ENCODE data around the gene ROR2.

ROR2 gene

GRCh38 chr9:91758491-91758981, 191.5 kb downstream of the ROR2 start:
- ATAC-seq, result peak; percentile 49

GRCh38 chr9:91757782-91758181, 192.2 kb downstream of the ROR2 start:
- peaks cover 8% of the 10 kb centered on the region for H3K4me1 Mint-ChIP-seq
- ATAC-seq, result no peak
- no peak overlapping the region for H3K4me3 Mint-ChIP-seq
- no peaks in the 10 kb centered on the region for H3K36me3 Mint-ChIP-seq
- H3K27ac Mint-ChIP-seq, result no peak overlapping the region
- peaks cover 7% of the 10 kb centered on the region for H3K9me3 Mint-ChIP-seq
- peaks cover 12% of the 10 kb centered on the region for H3K27me3 Mint-ChIP-seq

More at GRCh38 chr9:91758491-91758981, 191.5 kb downstream of the ROR2 start:
- Mint-ChIP-seq H3K4me1 (peaks cover 8% of the 10 kb centered on the region), H3K36me3 (no peaks in the 10 kb centered on the region), H3K27me3 (peaks cover 12% of the 10 kb centered on the region), H3K9me3 (peaks cover 7% of the 10 kb centered on the region), H3K4me3 (no peak overlapping the region), H3K27ac (no peak overlapping the region)

GRCh38 chr9:91756510-91756780, 193.6 kb downstream of the ROR2 start:
- H3K4me1 Mint-ChIP-seq, result peaks cover 8% of the 10 kb centered on the region
- no peaks in the 10 kb centered on the region for H3K9me3 Mint-ChIP-seq
- ATAC-seq, result no peak
- H3K27me3 Mint-ChIP-seq, result peaks cover 12% of the 10 kb centered on the region
- H3K36me3 Mint-ChIP-seq, result no peaks in the 10 kb centered on the region
- no peak overlapping the region for H3K4me3 Mint-ChIP-seq
- no peak overlapping the region for H3K27ac Mint-ChIP-seq

GRCh38 chr9:91755761-91756509, 194.1 kb downstream of the ROR2 start:
- Mint-ChIP-seq H3K9me3 (no peaks in the 10 kb centered on the region), H3K4me3 (no peak overlapping the region), H3K27ac (no peak overlapping the region), H3K36me3 (no peaks in the 10 kb centered on the region), H3K4me1 (peaks cover 8% of the 10 kb centered on the region), H3K27me3 (peaks cover 12% of the 10 kb centered on the region)
- no peak for ATAC-seq

- Mint-ChIP-seq H3K4me1 (peaks cover 7% of the 10 kb centered on the region), H3K9me3 (no peaks in the 10 kb centered on the region), H3K4me3 (no peak overlapping the region), H3K36me3 (no peaks in the 10 kb centered on the region), H3K27me3 (peaks cover 12% of the 10 kb centered on the region), H3K27ac (no peak overlapping the region)
- no peak for ATAC-seq
Observed at GRCh38 chr9:91753711-91754110, 196.3 kb downstream of the ROR2 start.

GRCh38 chr9:91751922-91752321, 198.1 kb downstream of the ROR2 start:
- H3K9me3 Mint-ChIP-seq, result no peaks in the 10 kb centered on the region
- no peak overlapping the region for H3K4me3 Mint-ChIP-seq
- no peak for ATAC-seq
- H3K36me3 Mint-ChIP-seq, result no peaks in the 10 kb centered on the region
- H3K4me1 Mint-ChIP-seq, result no peaks in the 10 kb centered on the region
- H3K27ac Mint-ChIP-seq, result no peak overlapping the region
- H3K27me3 Mint-ChIP-seq, result peaks cover 5% of the 10 kb centered on the region

- Mint-ChIP-seq H3K27me3 (no peaks in the 10 kb centered on the region), H3K4me1 (no peaks in the 10 kb centered on the region), H3K36me3 (no peaks in the 10 kb centered on the region), H3K27ac (no peak overlapping the region), H3K9me3 (no peaks in the 10 kb centered on the region), H3K4me3 (no peak overlapping the region)
- ATAC-seq, result no peak
Observed at GRCh38 chr9:91750343-91750742, 199.7 kb downstream of the ROR2 start.

- no peaks in the 10 kb centered on the region for H3K36me3 Mint-ChIP-seq
- H3K4me1 Mint-ChIP-seq, result no peaks in the 10 kb centered on the region
- no peak for ATAC-seq
- H3K27ac Mint-ChIP-seq, result no peak overlapping the region
- no peak overlapping the region for H3K4me3 Mint-ChIP-seq
- no peaks in the 10 kb centered on the region for H3K9me3 Mint-ChIP-seq
- peaks cover 14% of the 10 kb centered on the region for H3K27me3 Mint-ChIP-seq
Observed at GRCh38 chr9:91746904-91747303, 203.1 kb downstream of the ROR2 start.

GRCh38 chr9:91746357-91746756, 203.7 kb downstream of the ROR2 start:
- peaks cover 14% of the 10 kb centered on the region for H3K27me3 Mint-ChIP-seq
- H3K9me3 Mint-ChIP-seq, result no peaks in the 10 kb centered on the region
- no peaks in the 10 kb centered on the region for H3K36me3 Mint-ChIP-seq
- H3K27ac Mint-ChIP-seq, result no peak overlapping the region
- ATAC-seq, result no peak
- H3K4me1 Mint-ChIP-seq, result no peaks in the 10 kb centered on the region
- H3K4me3 Mint-ChIP-seq, result no peak overlapping the region

- no peaks in the 10 kb centered on the region for H3K4me1 Mint-ChIP-seq
- H3K9me3 Mint-ChIP-seq, result no peaks in the 10 kb centered on the region
- no peak for ATAC-seq
Observed at GRCh38 chr9:91744114-91744513, 205.9 kb downstream of the ROR2 start.

GRCh38 chr9:91741522-91741921, 208.5 kb downstream of the ROR2 start:
- no peaks in the 10 kb centered on the region for H3K4me1 Mint-ChIP-seq
- no peaks in the 10 kb centered on the region for H3K9me3 Mint-ChIP-seq
- H3K4me3 Mint-ChIP-seq, result no peak overlapping the region
- no peak overlapping the region for H3K27ac Mint-ChIP-seq
- no peaks in the 10 kb centered on the region for H3K36me3 Mint-ChIP-seq
- H3K27me3 Mint-ChIP-seq, result peaks cover 20% of the 10 kb centered on the region
- ATAC-seq, result no peak

More at GRCh38 chr9:91744114-91744513, 205.9 kb downstream of the ROR2 start:
- no peak overlapping the region for H3K4me3 Mint-ChIP-seq
- no peak overlapping the region for H3K27ac Mint-ChIP-seq
- no peaks in the 10 kb centered on the region for H3K36me3 Mint-ChIP-seq
- peaks cover 14% of the 10 kb centered on the region for H3K27me3 Mint-ChIP-seq

- H3K27me3 Mint-ChIP-seq, result peaks cover 27% of the 10 kb centered on the region
- no peak overlapping the region for H3K4me3 Mint-ChIP-seq
- no peak for ATAC-seq
- H3K9me3 Mint-ChIP-seq, result no peaks in the 10 kb centered on the region
- H3K27ac Mint-ChIP-seq, result no peak overlapping the region
- no peaks in the 10 kb centered on the region for H3K36me3 Mint-ChIP-seq
- no peaks in the 10 kb centered on the region for H3K4me1 Mint-ChIP-seq
Observed at GRCh38 chr9:91740701-91741100, 209.3 kb downstream of the ROR2 start.

GRCh38 chr9:91736898-91737601, 213.0 kb downstream of the ROR2 start:
- no peak for ATAC-seq
- Mint-ChIP-seq H3K4me3 (no peak overlapping the region), H3K9me3 (no peaks in the 10 kb centered on the region), H3K27me3 (peaks cover 29% of the 10 kb centered on the region), H3K4me1 (peaks cover 8% of the 10 kb centered on the region), H3K36me3 (no peaks in the 10 kb centered on the region), H3K27ac (no peak overlapping the region)

GRCh38 chr9:91736311-91736710, 213.7 kb downstream of the ROR2 start:
- Mint-ChIP-seq H3K4me1 (peaks cover 8% of the 10 kb centered on the region), H3K27me3 (peaks cover 29% of the 10 kb centered on the region), H3K4me3 (no peak overlapping the region), H3K27ac (no peak overlapping the region), H3K36me3 (no peaks in the 10 kb centered on the region), H3K9me3 (no peaks in the 10 kb centered on the region)
- no peak for ATAC-seq

- ATAC-seq, result no peak
- no peaks in the 10 kb centered on the region for H3K36me3 Mint-ChIP-seq
- peaks cover 29% of the 10 kb centered on the region for H3K27me3 Mint-ChIP-seq
- no peak overlapping the region for H3K27ac Mint-ChIP-seq
- no peak overlapping the region for H3K4me3 Mint-ChIP-seq
- no peaks in the 10 kb centered on the region for H3K9me3 Mint-ChIP-seq
- H3K4me1 Mint-ChIP-seq, result peaks cover 8% of the 10 kb centered on the region
Observed at GRCh38 chr9:91735049-91735448, 215.0 kb downstream of the ROR2 start.

GRCh38 chr9:91734371-91734981, 215.6 kb downstream of the ROR2 start:
- H3K36me3 Mint-ChIP-seq, result no peaks in the 10 kb centered on the region
- no peak overlapping the region for H3K27ac Mint-ChIP-seq
- peaks cover 8% of the 10 kb centered on the region for H3K4me1 Mint-ChIP-seq
- H3K9me3 Mint-ChIP-seq, result no peaks in the 10 kb centered on the region
- H3K27me3 Mint-ChIP-seq, result peaks cover 29% of the 10 kb centered on the region
- no peak for ATAC-seq
- no peak overlapping the region for H3K4me3 Mint-ChIP-seq

All from stimulated activated memory B cell treated with anti-CD40 and anti-IgM and Interleukin-4, amounts not matched to agents 10 μg/mL and 1 μg/mL and 100 μg/mL, for 72 hours (primary cell).